HepG2 (cell line): Measurements from ENCODE around the gene GNRH2. TPM values are rescaled to one million over a fixed set of nuclear protein-coding genes. Genes with fewer than 3 reads are reported as not detected.
"Not testable (repeated sequence)": the region's sequence is repeated elsewhere in the genome, so short reads cannot be mapped to it uniquely, and the experiment has no call there.

Experiments
- ATAC-seq: fragments of 200-7000 bp; cut with Tn5 transposase; 3 replicates; pipeline ENCODE4 v1.9.1; 2020; ENCODE audit warnings: mild to moderate bottlenecking, moderate library complexity
- BruUV-seq: library from RNA; stranded (reverse); fragments of 400-500 nt; replicated peaks from 2 replicates; lab custom pipeline; 2021; lab: Mats Ljungman, UMichigan
- CTCF ChIA-PET: fragments of 300-600 bp; formaldehyde crosslinking; extraction: SDS; loops from one replicate; lab custom pipeline; 2021; ENCODE audit warnings: low total read pairs, inconsistent platforms, low intra/inter-chr PET ratio; lab: Yijun Ruan, JAX
- POLR2A ChIA-PET: fragments of 350-600 bp; sonication (Branson Sonifier 250); formaldehyde crosslinking; loops from one replicate; lab custom pipeline; 2020; ENCODE audit warnings: antibody characterized with exemption, inconsistent platforms; lab: Yijun Ruan, JAX
- DNase-seq: peaks from one replicate; pipeline ENCODE4 v3.0.0-alpha.2; 2015; ENCODE audit warnings: low spot score
- FAIRE-seq: peaks from 3 replicates; lab custom pipeline; 2011; peaks lifted over from hg19 to GRCh38; lab: Jason Lieb, UNC
- H2AFZ ChIP-seq: one replicate; pipeline ENCODE4 v1.6.1; 2011; ENCODE audit warnings: low read length, inconsistent platforms
- H3K27ac ChIP-seq: fragments of 300-600 bp; 3 replicates; pipeline ENCODE4 v1.8.0; 2011; ENCODE audit warnings: mixed run types, mild to moderate bottlenecking, mixed read lengths, low read length, inconsistent platforms; ENCODE audit not compliant: insufficient read depth; ENCODE audit errors: extremely low read length
- H3K27me3 ChIP-seq, 2 experiments: fragments of 200-600 bp in 1 of 2; 2 replicates in 1 of 2; 3 replicates in 1 of 2; pipeline versions ENCODE4 v1.6.0 to v1.8.0; 2011; ENCODE audit warnings: low read length in 2 of 2, mild to moderate bottlenecking in 2 of 2, moderate library complexity in 2 of 2, inconsistent platforms in 1 of 2; ENCODE audit not compliant: insufficient read depth in 2 of 2, control insufficient read depth in 1 of 2
- H3K36me3 ChIP-seq, 2 experiments: fragments of 200-600 bp in 1 of 2; replicated peaks in 1 of 2; 2 replicates in 1 of 2; 3 replicates in 1 of 2; pipeline versions ENCODE4 v1.5.1 to v1.8.0; 2011; ENCODE audit warnings: low read length in 2 of 2, inconsistent platforms in 1 of 2; ENCODE audit not compliant: insufficient read depth in 2 of 2, control insufficient read depth in 1 of 2
- H3K4me1 ChIP-seq: 2 replicates; pipeline ENCODE4 v1.5.1; 2012; ENCODE audit warnings: low read length, inconsistent platforms; ENCODE audit not compliant: insufficient read depth
- H3K4me2 ChIP-seq: 2 replicates; pipeline ENCODE4 v1.6.0; 2011; ENCODE audit warnings: low read depth, low read length, inconsistent platforms
- H3K4me3 ChIP-seq, 3 experiments: fragments of 200-600 bp in 1 of 3; sonication (generic), shearing (Covaris generic) in 1 of 3; replicated peaks in 1 of 3; 2 replicates each; pipeline ENCODE4 v1.5.1; 2011 to 2016; ENCODE audit warnings: low read length in 3 of 3, inconsistent platforms in 2 of 3, low read depth in 2 of 3, mild to moderate bottlenecking in 2 of 3, control low read depth in 1 of 3, mixed read lengths in 1 of 3; ENCODE audit not compliant: insufficient read depth in 1 of 3
- H3K79me2 ChIP-seq: one replicate; pipeline ENCODE4 v1.6.1; 2011; ENCODE audit warnings: low read length, inconsistent platforms; ENCODE audit not compliant: insufficient read depth
- H3K9ac ChIP-seq: 2 replicates; pipeline ENCODE4 v1.6.0; 2011; ENCODE audit warnings: mild to moderate bottlenecking, low read depth, low read length, inconsistent platforms; ENCODE audit not compliant: insufficient read depth
- H3K9me3 ChIP-seq: 2 replicates; pipeline ENCODE4 v1.5.1; 2012; ENCODE audit warnings: mild to moderate bottlenecking, low read length
- H4K20me1 ChIP-seq: 2 replicates; pipeline ENCODE4 v1.6.0; 2011; ENCODE audit warnings: inconsistent platforms, mild to moderate bottlenecking, low read length, moderate library complexity; ENCODE audit not compliant: insufficient read depth
- MXD4 ChIP-seq: IDR thresholded peaks from 2 replicates; pipeline ENCODE4 v1.6.1; 2016; ENCODE audit warnings: mild to moderate bottlenecking, missing biosample characterization, missing genetic modification reagents
- NAIF1 ChIP-seq: sonication (generic); formaldehyde crosslinking; IDR thresholded peaks from 2 replicates; pipeline ENCODE4 v1.5.0; 2020; ENCODE audit warnings: mild to moderate bottlenecking, missing genetic modification reagents, borderline replicate concordance
- SALL1 ChIP-seq: sonication (generic); formaldehyde crosslinking; IDR thresholded peaks from 2 replicates; pipeline ENCODE4 v1.8.0; 2022; ENCODE audit warnings: mild to moderate bottlenecking, missing genetic modification reagents
- SP4 ChIP-seq: sonication (generic); formaldehyde crosslinking; IDR thresholded peaks from 2 replicates; pipeline ENCODE4 v1.8.1; 2023; ENCODE audit warnings: mild to moderate bottlenecking, missing genetic modification reagents
- STAT6 ChIP-seq: sonication (generic); formaldehyde crosslinking; IDR thresholded peaks from 2 replicates; pipeline ENCODE4 v1.4.0; 2020; ENCODE audit warnings: missing genetic modification reagents, mild to moderate bottlenecking, borderline replicate concordance
- TBX3 ChIP-seq: fragments of 450-650 bp; IDR thresholded peaks from 2 replicates; pipeline ENCODE4 v1.6.1; 2017; ENCODE audit warnings: antibody characterized with exemption, mild to moderate bottlenecking, inconsistent platforms, borderline replicate concordance
- TCF7 ChIP-seq: sonication (generic); IDR thresholded peaks from 2 replicates; pipeline ENCODE4 v1.6.1; 2016; ENCODE audit warnings: antibody characterized with exemption, low read depth
- ZBTB38 ChIP-seq: sonication (generic); formaldehyde crosslinking; IDR thresholded peaks from 2 replicates; pipeline ENCODE4 v1.5.1; 2020; ENCODE audit warnings: mild to moderate bottlenecking, missing genetic modification reagents
- ZNF17 ChIP-seq: sonication (generic); formaldehyde crosslinking; IDR thresholded peaks from 2 replicates; pipeline ENCODE4 v1.5.0; 2020; ENCODE audit warnings: mild to moderate bottlenecking, missing genetic modification reagents
- ZNF460 ChIP-seq: sonication (generic); formaldehyde crosslinking; IDR thresholded peaks from 2 replicates; pipeline ENCODE4 v1.5.1; 2020; ENCODE audit warnings: missing genetic modification reagents, mild to moderate bottlenecking, borderline replicate concordance
- ZNF496 ChIP-seq: sonication (generic); formaldehyde crosslinking; IDR thresholded peaks from 2 replicates; pipeline ENCODE4 v1.8.1; 2023; ENCODE audit warnings: mild to moderate bottlenecking, moderate library complexity, missing genetic modification reagents; ENCODE audit not compliant: insufficient replicate concordance
- WGBS: methylation state at CpG from one replicate; pipeline ENCODE4 v1.1.6; 2017; ENCODE audit warnings: low lambda C conversion rate; 5-methylcytosine and 5-hydroxymethylcytosine counted together
- in situ Hi-C: cut with HindIII; loops from 2 replicates; pipeline ENCODE4 v1.10.0; 2017; ENCODE audit warnings: low pct_unique_long_range_greater_than_20kb; ENCODE audit not compliant: extremely low pct_ligation_motif_present
- intact Hi-C: fragments of 100-400 bp; cut with micrococcal nuclease; formaldehyde crosslinking; loops from one replicate; pipeline ENCODE4 v1.10.0; 2022; ENCODE audit not compliant: unreplicated experiment
- polyA plus RNA-seq, 8 experiments: library from polyadenylated mRNA; depleted of rRNA in 3 of 8; stranded (reverse) in 7 of 8; unstranded in 1 of 8; fragments of >200 nt; fragmentation: Illumina TruSeq in 4 of 8; extraction: Trizol in 4 of 8; gene quantifications; 2 replicates each; pipeline versions ENCODE4 v1.2.1 to v1.2.3, GENCODE V29; 2011 to 2016; ENCODE audit warnings: low read depth in 4 of 8, missing spikeins in 1 of 8, mixed read lengths in 1 of 8; ENCODE audit not compliant: insufficient read depth in 1 of 8
- total RNA-seq, 5 experiments: library from RNA; depleted of rRNA; stranded (reverse); fragments of >200 nt; fragmentation: Illumina TruSeq; extraction: Trizol; gene quantifications; 2 replicates each; pipeline ENCODE4 v1.2.3, GENCODE V29; 2016; ENCODE audit warnings: low read depth in 1 of 5
- TF ChIP-seq, protein P1 (sequence below): sonication (generic); formaldehyde crosslinking; IDR thresholded peaks from 2 replicates; pipeline ENCODE4 v1.4.0; 2020; ENCODE audit warnings: mild to moderate bottlenecking, missing genetic modification reagents

GNRH2 gene
- total and polyA plus RNA-seq, 2 of the 13 experiments (the other 11 are each of a cell fraction or from before 2014, with no cell fraction given) = 0.28 TPM; not detected in 1

DNA sequence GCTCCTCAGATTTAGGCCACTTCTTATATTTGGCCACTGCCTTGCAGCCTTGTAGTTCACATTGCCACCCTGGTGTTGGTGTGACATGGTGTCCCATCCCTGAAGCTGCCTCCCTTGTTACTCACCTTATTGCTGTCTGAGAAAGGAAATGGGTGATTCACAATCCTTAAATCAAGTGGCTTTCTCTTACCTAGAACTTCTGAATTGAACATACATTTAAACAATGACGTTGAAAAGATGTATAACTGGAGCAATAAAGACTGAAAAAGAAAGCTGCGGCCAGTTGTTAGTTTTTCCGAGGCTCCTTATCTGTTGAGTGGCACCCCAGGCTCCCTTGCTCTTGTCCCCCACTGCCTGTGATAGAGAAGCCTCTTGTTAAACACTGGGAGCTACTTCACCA lies 28.8 kb upstream of the GNRH2 start:
- DNase-seq (no peak), ATAC-seq (no peak), FAIRE-seq (no peak)
- no peaks in the 10 kb centered on the region for H3K27me3 ChIP-seq
- H3K4me3 ChIP-seq = no peak overlapping the region
- no peaks in the 10 kb centered on the region for H3K4me1 ChIP-seq
- intact Hi-C loops = no loop called here
- H4K20me1 ChIP-seq = no peaks in the 10 kb centered on the region
- CTCF ChIA-PET = no interaction called here
- WGBS = 93% methylated on average over 3 of the region's 3 CpGs
- H3K36me3 ChIP-seq = peaks cover 12 to 25% of the 10 kb centered on the region in 2 experiments; a peak in 4 of 5 replicates
- in situ Hi-C loops = no loop called here
- TF ChIP-seq, protein P1, sequence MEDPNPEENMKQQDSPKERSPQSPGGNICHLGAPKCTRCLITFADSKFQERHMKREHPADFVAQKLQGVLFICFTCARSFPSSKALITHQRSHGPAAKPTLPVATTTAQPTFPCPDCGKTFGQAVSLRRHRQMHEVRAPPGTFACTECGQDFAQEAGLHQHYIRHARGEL (CRISPR knock-in tag) = no peak
- no peak for TF ChIP-seq NAIF1 (CRISPR knock-in tag)
- TF ChIP-seq MXD4 = no peak
- no peak for TF ChIP-seq TCF7
- TF ChIP-seq ZNF460 (CRISPR knock-in tag) = no peak
- no peak for TF ChIP-seq SALL1 (CRISPR knock-in tag)
- no peak for TF ChIP-seq SP4
- TF ChIP-seq ZNF496 (CRISPR knock-in tag) = no peak
- TF ChIP-seq ZNF17 (CRISPR knock-in tag) = no peak
- no peak for TF ChIP-seq TBX3
- no peak for TF ChIP-seq STAT6
- no peak for TF ChIP-seq ZBTB38 (CRISPR knock-in tag)
- BruUV-seq = no TSS peak
- H3K27ac ChIP-seq = no peak overlapping the region
- H3K9ac ChIP-seq = no peak overlapping the region
- no peaks in the 10 kb centered on the region for H3K79me2 ChIP-seq
- H2AFZ ChIP-seq = no peak overlapping the region
- H3K4me2 ChIP-seq = no peak overlapping the region
- H3K9me3 ChIP-seq = no peaks in the 10 kb centered on the region
- POLR2A ChIA-PET = interaction anchor here (1.2 kb wide), 1 partner anchor 31 kb away, joined by 5 read pairs; the partner anchor contains the start of gene MRPS26

- H3K27me3 ChIP-seq, in situ Hi-C loops, H3K79me2 ChIP-seq, DNase-seq, H3K9ac ChIP-seq, intact Hi-C loops, H4K20me1 ChIP-seq, H3K4me3 ChIP-seq, H3K4me2 ChIP-seq, CTCF ChIA-PET, H3K9me3 ChIP-seq, BruUV-seq, H3K4me1 ChIP-seq, H2AFZ ChIP-seq, FAIRE-seq, H3K27ac ChIP-seq, ATAC-seq: not testable (repeated sequence)
- H3K36me3 ChIP-seq = peaks cover 12 to 25% of the 10 kb centered on the region in 2 experiments; a peak in 4 of 5 replicates
- WGBS = 96% methylated on average over 5 of the region's 5 CpGs
- POLR2A ChIA-PET = interaction anchor here (1.2 kb wide), 1 partner anchor 30 kb away, joined by 5 read pairs; the partner anchor contains the start of gene MRPS26
Measured at GRCh38 chr20:3015302-3015701, 28.1 kb upstream of the GNRH2 start.
